NCI-H187 treated with DMSO at 0.1 percent for 48 hours (cell line): ENCODE results near the gene SPATA31E1.
"Not testable (repeated sequence)": the region's sequence is repeated elsewhere in the genome, so short reads cannot be mapped to it uniquely, and the experiment has no call there.

Experiments used
- DNase-seq: peaks from one replicate; lab custom pipeline; 2025; lab: John Stamatoyannopoulos, UW

The SPATA31E1 gene

DNA sequence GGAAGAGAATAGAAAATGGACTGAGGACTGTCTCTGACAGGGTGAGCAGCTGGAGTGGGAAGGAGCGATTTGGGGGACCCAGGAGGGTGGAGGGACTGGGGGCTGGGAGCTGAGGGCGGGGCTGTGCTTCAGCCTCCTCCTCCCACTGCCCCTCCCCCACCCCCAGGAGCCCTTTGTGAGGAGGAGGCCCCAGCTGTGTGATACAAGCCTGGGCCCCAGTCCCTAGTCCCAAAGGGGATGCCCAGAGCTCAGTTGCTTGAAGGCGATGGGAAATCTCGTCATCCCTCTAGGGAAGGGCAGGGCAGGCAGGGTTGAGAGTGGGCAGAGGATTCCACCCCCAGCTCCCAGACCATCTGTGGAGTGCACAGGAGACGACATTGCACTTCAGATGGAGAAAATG is at the start of gene SPATA31E1:
TSS of gene SPATA31E1 (plus strand) at position 251 of the 400 bp plus-strand sequence. CDS start at position 266, 15 bp downstream.
- no peak for DNase-seq

DNA sequence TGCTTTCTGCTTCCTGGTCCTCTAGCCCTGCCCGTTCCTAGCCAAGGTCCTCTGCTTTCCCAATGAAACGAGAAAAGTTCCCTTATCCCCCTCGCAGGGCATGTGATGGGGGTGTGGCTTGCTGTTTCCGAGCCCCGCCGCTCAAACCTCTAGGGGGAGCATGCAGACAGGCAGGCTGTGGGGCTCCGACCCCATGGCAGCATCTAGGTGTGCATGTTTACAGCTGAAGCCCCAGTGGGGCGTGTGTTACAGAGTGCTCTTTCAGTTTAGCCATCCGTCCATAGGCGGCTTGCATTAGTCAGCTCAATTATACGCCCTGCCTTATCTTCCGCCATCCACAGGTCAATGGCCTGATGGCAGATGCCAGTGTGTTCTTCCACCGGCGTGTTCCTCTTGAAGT is 48.3 kb upstream of the SPATA31E1 start:
- DNase-seq = no peak

DNA sequence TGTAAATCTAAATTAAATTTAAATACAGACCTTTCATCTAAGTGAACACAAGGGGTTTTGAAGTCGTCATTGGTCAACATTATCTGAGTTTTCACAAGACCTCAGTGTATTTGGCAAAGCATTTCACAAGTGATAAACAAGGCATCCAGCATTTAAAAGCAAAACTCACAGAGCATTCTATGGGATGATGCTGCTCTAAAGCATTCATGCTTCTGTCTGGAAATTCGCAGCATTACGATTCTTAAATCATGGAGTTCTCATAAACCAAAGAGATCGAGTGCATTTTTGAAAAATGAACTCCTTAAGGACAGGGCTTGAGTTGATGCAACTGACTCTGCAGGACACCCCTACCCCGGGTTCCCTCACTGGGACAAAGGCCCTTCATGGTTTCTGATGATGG is 46.1 kb upstream of the SPATA31E1 start:
- no peak for DNase-seq

DNA sequence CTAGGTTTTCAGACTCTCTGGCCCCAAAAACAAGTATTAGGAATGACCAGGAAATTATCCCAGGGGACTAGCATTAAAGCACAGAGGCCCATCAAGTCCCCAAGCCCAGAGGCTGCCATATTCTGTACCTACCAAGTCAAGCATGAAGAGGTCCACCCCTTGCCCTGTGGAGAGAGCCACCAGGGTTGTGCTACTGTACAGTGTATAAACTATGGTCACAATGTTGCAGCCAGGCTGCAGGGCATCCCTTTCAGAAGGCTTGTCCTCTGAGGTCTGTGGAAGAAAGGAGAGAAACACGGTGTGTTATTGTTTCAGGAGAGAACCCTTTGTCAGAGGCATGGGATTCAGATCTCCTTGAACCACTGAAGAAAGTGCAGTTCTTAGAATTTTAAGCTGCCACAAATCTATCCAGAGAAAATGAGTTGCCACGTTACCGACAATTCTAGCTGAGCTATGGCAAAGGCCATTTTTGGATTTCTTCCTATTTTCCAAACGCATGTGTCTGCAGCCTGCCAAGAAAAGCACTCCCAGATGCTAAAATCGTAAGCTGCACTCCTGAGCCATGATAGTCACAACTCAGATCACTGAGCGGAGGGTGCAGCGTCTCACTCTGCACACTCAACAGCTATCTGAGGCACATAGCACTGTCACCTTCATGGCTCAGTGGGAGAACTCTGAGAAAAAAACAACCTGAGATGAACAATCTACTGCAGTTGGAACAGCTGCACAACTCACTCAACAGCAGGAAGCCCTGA is 45.5 kb upstream of the SPATA31E1 start:
- DNase-seq = no peak

DNA sequence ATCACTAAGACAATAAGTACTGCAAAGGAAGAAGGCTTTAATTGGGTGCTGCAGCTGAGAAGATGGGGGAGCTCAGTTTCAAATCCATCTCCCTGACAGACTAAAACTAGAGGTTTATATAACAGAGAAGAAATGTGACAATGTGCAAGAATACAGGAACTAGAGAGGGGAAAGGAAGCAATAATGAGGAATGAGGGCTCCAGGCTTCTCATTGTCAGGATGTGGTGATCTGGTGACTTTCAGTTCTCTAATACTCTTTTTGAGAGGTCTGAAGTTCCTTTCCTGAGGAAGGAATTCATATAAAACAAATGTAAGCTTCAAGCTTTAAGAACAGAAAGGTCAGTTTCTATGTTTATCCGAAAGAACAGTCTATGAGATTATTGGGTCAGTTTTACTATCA is 42.5 kb upstream of the SPATA31E1 start:
- no peak for DNase-seq

DNA sequence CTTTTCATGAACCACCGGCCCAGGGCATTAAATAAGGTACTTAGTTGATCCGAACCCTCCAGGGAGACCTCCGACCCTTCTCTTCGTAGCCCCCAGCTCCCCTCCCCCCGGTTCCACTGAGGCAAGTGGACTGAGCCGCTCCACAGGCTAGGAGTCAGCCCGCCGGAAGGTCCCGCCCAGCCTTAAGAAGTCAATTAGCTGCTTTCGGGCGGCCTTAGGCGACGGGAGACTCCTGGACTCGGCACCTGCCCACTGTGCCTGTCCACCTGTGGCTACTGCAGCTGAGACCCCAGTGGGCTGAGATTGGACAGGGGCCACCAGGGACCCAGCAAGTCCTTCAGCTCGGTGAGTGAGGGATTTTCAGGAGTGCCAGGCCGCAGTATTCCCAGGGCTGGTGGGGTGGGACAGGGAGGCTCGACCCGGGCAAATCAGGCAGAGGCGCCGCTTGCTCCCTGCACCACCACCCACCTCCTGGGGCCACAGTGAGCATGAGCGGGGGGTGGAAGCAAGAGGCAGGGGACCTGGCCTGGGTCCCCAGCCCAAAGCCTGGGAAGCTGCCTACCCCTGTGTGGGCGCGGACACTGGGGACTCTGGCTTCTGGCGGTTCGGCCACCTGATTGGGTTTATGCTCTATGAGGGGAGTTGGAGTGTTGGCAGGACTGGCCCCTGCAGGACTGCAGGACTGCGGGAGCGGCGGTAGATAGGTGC is 39.6 kb upstream of the SPATA31E1 start:
- no peak for DNase-seq

DNA sequence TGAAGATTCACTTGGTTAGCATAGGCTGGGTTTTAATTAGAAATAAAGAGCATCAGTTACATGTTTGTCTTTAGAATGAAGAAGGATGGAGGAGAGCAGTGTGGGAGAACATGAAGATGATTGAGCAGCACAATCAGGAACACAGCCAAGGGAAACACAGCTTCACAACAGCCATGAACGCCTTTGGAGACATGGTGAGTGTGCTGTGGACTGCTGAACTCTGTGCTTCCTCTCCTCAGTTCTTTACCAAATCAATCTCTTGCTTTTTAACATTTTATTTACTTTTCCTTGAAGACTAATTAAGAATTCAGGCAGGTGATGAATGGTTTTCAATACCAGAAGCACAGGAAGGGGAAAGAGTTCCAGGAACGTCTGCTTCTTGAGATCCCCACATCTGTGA is 38.2 kb upstream of the SPATA31E1 start:
- no peak for DNase-seq

DNA sequence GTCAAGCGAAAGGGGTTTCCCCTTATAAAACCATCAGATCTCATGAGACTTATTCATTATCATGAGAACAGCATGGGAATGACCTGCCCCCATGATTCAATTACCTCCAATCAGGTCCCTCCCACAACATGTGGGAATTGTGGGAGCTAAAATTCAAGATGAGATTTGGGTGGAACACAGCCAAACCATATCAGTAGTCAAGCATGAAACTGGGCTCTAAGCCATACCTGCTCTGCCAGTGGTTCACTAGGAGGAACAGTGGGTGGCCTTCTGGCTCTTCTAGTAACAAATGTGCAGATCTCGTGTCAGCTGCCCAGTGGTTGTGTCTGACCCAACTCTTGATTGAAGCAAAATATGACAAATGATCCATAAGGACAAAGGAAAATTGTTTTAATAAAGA is 34.9 kb upstream of the SPATA31E1 start:
- DNase-seq = not testable (repeated sequence)

DNA sequence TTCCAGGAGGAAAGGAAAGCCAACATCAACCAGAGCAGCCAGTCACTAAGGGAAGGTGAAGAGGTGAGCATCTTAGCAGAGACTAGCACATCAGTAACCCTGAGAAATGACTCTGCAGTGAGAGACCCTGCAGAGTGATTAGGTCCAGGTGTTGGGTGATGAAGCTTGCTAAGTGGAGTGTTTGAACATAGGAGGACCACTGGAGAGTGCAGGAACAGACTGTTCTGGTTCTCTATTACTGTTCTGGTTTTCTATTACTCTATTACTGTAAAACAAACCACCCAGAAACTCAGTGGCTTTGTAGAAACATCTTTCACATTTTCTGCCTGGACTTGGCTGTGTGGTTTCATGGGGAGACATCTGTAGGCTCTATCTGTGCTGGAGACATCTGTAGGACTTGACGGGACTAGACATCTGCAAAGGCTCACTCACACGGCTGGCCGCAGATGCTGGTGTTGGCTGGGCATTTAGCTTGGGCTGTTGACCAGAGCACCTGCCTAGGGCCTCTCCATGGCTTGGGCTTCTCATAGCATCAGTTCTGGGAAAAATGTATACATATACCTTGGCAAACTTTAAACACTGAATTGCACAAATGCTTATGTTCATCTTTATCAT is 33.4 kb upstream of the SPATA31E1 start:
- DNase-seq = no peak

DNA sequence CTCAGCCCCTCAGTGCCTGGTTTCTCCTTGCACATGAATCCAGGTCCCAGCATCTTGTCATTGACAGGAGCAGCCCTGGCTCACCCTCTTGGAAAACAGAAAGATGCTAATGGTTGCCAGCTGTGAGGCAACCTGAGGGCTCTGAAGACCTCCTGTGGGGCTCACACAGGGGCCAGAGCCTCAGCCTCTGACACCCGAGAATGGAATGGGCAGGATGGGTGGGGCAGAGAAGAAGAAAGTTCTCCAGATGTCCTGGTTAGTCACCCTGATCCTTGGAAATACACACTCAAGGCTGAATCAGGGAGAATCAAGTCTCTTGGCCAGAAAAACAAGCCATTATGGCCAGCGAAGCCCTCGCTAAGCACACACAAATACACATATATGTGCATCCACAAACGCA is 32.3 kb upstream of the SPATA31E1 start:
- DNase-seq = no peak

DNA sequence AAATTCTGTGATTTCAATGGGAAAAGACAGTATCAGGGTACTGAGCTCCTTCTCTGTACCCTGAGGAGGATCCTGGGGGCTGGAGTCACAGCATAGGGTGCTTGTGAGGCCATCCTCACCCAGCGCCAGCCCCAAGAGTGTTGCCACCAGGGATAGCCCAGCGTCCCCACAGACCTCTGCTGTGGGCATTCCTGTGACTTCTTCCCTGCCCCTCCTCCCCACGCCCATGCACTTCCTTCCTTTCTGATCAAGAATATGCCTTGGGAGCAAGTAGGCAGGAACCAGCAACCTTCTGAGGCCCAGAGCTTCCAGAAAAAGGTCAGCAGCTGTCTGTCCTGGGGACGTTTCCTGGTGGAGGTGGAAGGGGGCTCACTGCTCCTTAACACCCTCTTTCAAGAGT is 31.5 kb upstream of the SPATA31E1 start:
- DNase-seq = not testable (repeated sequence)

DNA sequence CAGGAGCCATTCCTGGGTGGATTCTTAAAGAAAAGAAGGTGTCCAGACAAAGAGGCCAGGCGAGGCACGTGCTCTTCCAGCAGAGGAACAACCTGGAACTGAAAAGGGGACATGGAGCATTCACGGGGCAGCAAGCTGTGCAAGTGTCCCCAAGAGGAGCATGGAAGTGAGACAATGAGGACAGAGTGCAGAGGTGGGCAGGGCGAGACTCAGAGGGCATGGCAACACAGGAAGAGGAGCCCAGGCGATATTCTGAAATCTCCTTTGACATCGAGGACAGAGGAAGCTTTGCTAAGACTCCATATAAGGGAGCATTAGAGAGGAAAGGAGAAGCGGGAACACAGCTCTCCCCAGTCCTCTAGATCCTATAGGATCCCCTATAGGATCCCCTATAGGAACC is 29.4 kb upstream of the SPATA31E1 start:
- DNase-seq = no peak

DNA sequence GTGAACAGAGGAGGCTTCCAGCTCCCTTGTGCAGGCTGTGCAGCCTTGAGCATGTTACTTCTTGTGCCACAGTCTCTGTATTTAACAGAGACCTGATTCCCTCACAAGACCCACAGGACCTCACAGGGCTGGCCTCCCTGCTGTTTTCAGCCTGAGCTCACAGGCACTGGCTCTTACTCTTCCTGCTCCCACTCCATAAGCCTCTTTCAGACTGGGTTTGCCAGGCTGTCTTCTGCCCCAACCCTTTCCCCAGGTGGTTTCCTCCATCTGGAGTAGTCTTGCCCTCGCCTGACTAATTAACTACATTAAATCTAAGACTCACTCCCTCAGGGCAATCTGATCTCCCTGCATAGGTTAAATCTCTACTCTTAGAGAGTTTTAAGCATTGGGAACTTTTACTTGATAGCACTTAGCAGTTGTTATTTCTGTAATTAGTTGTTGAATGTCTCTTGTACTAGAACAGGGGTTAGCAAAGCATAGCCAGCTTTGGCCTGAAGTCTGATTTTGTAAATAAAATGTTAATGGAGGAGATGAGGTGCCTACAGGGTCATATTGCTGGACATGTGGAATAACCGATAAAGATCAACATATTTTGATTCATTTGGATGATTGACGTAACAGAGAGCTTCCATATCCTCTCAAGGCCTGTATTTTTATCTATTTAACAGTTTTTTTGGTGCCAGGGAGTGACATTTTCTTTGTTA is 28.6 kb upstream of the SPATA31E1 start:
- no peak for DNase-seq

DNA sequence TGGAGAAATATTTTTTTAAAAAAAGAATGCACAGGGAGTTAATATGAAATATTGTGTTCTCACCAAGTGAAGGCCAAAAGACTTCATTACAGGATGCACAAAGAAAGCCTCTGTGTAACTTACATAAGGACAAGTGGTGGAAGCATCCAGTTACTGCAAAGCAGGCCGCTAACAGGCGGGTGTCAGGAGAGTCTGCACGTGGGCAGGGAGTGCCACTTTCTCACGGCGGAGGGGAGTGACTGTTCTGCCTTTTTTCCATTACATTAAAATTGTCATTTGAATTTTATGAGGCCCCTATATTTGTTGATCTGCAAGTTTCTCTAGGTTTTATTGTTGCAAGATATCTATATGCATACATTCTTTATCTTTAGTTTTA is 28.1 kb upstream of the SPATA31E1 start:
- no peak for DNase-seq

DNA sequence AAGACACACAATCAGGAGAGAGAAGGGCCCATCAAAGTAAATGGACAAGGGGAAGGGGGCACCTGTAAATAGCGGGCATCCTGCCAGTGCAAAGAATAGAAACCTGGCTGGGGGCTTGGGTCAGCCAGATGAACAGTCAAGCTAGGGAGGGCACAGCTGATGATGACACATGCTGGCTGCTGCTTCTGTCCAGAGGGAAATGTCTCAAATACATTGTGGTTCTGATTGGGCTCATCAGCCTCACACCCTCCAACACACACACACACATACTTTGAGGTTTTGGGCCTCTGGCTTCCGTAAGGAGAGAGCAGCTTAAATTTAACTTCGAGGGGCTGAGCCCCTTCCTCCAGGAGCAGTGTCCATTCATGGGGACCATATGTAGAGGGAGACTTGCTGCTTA is 27.6 kb upstream of the SPATA31E1 start:
- DNase-seq = no peak

DNA sequence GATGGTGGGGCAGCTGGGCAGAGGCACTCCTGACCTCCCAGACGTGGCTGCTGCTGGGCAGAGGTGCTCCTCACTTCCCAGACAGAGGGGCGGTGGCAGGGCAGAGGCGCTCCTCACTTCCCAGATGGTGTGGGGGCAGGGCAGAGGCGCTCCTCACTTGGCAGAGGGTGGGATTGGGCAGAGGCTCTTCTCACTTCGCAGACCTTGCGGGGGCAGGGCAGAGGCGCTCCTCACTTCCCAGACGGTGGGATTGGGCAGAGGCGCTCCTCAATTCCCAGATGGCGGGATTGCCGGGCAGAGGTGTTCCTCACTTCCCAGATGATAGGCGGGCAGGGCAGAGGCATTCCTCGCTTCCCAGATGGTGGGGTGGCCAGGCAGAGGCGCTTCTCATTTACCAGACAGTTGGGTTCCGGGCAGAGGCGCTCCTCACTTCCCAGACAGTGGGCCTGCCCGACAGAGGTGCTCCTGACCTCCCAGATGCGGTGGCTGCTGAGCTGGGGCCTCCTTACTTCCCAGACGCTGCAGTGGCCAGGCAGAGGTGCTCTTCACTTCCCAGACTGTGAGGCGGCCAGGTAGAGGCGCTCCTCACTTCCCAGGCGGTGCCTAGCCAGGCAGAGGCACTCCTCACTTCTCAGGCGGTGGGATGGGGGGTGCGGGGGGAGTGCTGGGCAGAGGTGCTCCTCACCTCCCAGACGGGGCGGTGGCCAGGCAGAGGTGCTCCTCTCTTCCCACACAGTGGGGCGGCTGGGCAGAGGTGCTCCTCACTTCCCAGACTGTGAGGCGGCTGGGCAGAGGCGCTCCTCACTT is 25.3 kb upstream of the SPATA31E1 start:
- DNase-seq = no peak

DNA sequence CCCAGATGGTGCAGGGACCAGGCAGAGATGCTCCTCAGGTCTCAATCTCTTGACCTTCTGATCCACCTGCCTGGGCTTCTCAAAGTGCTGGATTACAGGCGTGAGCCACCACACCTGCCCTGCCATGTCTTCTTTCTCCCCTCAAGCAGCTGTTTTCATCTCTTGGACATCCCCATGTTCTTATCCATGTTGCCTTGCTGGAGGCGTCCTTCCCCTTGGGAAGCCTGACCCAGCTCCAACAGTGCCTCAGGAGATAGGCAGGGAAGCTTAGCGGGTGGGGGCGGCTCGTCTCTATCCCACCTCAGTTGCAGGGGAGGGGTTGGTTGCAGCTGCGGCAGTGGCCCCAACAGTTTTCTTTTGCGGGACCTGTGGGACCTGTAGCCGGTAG is 24.7 kb upstream of the SPATA31E1 start:
- DNase-seq = no peak

DNA sequence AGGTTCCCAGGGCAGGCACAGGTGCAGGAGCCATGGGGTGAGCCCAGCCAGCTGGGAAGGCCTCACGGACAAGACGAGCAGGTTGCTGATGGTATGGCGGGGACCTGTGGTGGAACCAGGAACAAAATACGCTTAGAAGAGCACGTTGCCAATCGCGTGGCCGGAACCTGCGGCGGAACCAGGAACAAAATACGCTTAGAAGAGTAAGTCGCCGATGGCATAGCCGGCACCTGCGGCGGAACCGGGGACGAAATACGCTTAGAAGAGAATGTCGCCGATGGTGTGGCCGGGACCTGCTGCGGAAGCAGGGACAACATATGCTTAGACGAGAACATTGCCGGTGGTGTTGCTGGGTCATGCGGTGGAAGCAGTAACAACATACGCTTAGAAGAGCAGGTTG is 23.5 kb upstream of the SPATA31E1 start:
- no peak for DNase-seq

DNA sequence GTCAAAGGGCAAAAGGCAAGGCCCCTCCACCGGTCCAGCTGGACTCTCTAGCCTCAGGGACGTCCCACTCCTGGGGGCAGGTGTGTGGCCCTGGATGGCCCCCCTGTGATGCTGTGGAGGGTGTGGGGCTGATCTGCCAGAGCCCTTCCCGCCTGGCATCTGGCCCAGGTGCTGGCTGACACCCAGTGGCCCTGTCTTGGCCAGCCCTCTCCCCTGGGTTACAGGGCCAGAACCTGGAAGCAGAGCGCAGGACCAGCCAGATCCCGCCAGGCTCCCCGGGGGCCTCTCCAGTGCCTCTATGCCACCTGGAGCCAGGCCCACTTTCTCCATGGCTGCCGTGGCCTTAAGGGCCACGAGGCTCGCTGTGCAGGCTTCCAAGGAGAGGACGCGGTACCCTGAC is 22.9 kb upstream of the SPATA31E1 start:
- no peak for DNase-seq

DNA sequence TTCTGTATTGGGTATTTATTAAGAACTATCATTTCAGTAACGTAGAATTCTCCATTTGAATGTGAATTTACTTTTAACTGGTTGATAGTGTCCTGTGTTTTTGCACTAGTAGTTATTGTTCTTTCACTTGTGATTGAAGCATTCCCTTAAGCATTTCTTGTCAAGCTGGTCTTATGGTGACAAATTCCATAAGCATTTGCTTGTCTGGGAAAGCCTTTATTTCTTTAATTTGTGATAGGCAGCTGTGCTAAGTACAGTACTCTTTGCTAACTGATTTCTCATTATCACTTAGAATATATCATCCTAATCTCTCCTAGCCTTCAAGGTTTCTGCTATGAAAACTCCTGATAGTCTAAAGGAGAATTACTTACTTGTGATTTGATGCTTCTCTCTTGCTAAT is 21.3 kb upstream of the SPATA31E1 start:
- no peak for DNase-seq

DNA sequence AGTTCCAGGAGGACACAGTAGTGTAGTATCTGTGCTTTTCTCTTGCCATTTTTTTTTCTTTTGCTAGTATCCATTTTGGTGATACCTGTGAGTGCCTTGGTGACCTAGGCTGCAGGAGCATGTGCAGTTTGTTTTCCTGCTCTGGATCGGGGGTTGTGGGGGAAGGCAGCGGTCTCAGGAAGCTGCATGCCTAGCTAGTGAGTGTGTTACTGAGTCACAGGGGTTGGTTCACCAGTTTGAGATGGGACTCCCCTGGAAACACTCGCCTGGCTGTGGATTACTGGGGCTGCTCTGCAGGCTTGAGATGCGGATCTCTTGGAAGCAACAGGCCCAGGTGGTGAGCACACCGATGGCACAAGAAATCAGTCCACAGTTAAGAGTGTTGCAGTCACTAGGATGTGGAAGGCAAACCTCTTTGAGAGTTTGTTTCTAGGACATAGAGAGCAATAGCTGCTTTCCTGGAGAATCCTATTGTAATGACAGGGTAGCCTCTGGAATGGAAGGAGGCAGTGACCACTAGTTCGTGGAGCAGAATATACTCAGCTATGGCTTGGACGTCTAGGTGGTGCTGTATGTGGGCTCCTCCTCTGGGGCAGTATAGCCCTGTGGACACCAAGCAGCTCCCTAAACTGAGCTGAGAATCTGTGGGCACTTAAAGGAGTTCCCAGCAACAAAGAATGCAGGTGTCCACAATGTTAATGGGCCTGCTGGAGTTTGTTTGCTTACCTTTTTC is 20.0 kb upstream of the SPATA31E1 start:
- DNase-seq = no peak
